ENCODE data around the gene REEP3. TPM values are rescaled to one million over a fixed set of nuclear protein-coding genes. Genes with fewer than 3 reads are reported as not detected.

REEP3 gene
- total RNA-seq, 1 experiment from 2014 or later = 51.8 TPM

DNA sequence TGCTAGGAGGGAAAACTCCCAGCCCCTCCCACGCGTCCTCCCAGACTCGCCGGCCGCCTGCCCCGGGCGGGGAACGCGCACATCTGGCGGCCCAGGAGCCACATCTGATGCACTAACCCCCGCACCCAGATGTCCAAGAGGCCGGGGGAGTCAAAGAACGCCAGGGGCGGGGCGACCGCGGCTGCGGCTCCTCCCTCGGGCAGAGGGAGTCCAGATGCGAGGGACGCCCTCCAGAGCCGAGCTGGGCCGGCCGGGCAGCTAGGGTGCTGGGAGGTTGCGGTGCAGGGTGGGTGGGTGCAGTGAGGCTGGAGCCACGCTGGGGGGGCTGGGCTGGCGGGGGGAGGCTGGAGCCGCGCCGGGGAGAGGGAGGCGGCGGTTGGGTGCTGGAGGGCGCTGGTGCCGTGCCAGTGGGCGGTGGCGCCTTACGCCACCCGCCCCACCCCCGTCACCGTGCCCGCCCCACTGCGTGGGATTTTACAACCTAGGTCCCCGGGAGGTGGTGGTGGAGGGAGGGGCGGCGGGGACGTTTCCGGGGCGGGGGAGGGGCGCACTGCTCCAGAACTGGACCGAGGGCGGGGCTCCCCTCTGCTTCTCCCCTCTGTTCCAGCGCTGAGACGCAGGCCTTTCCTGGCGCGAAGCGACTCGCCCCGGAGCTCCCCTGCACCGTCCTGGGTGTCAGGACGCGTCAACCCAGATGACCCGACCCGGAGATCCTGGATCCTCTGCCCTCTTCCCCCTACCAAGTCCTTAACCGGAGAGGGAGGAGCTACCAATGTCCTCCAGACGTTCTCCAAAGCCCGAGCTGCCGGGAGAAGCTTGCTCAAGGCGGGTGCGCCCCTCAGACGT is 109.1 kb downstream of the REEP3 start:
- peak overlapping the region; percentile 94 for H3K4me3 Mint-ChIP-seq (ENCODE audit: unreplicated experiment)
- no peaks in the 10 kb centered on the region for H3K9me3 Mint-ChIP-seq (ENCODE audit: unreplicated experiment)
- CTCF ChIA-PET = interaction anchor here (0.5 to 8.7 kb wide), 20 partner anchors 9 to 463 kb away, joined by 3 to 87 read pairs (median 4); no protein-coding TSS in a partner anchor
- DNase-seq (ENCODE audit: unreplicated experiment) = peak; percentile 93
- peaks cover 32% of the 10 kb centered on the region for H3K4me1 Mint-ChIP-seq (ENCODE audit: insufficient read depth, unreplicated experiment)
- BruUV-seq (replicated peaks) = no TSS peak
- TF ChIP-seq, protein P1, sequence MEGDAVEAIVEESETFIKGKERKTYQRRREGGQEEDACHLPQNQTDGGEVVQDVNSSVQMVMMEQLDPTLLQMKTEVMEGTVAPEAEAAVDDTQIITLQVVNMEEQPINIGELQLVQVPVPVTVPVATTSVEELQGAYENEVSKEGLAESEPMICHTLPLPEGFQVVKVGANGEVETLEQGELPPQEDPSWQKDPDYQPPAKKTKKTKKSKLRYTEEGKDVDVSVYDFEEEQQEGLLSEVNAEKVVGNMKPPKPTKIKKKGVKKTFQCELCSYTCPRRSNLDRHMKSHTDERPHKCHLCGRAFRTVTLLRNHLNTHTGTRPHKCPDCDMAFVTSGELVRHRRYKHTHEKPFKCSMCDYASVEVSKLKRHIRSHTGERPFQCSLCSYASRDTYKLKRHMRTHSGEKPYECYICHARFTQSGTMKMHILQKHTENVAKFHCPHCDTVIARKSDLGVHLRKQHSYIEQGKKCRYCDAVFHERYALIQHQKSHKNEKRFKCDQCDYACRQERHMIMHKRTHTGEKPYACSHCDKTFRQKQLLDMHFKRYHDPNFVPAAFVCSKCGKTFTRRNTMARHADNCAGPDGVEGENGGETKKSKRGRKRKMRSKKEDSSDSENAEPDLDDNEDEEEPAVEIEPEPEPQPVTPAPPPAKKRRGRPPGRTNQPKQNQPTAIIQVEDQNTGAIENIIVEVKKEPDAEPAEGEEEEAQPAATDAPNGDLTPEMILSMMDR (IDR thresholded peaks at IDR 0.05; ENCODE audit: unreplicated experiment) = no peak
- peak overlapping the region; percentile 94 for H3K27ac Mint-ChIP-seq (ENCODE audit: low read depth, unreplicated experiment)
- intact Hi-C loops (cut with micrococcal nuclease) = loop anchor here (2.0 to 10.0 kb wide), 2 partner anchors 136 to 1196 kb away; no protein-coding TSS in a partner anchor
- peaks cover 2% of the 10 kb centered on the region for H3K36me3 Mint-ChIP-seq (ENCODE audit: insufficient read depth, unreplicated experiment)
- POLR2A ChIA-PET = interaction anchor here (0.6 to 6.0 kb wide), 45 partner anchors 9 to 449 kb away, joined by 3 to 106 read pairs (median 5); partner anchors contain the start of genes JMJD1C and REEP3
- H3K27me3 Mint-ChIP-seq (ENCODE audit: insufficient read depth, unreplicated experiment) = no peaks in the 10 kb centered on the region

DNA sequence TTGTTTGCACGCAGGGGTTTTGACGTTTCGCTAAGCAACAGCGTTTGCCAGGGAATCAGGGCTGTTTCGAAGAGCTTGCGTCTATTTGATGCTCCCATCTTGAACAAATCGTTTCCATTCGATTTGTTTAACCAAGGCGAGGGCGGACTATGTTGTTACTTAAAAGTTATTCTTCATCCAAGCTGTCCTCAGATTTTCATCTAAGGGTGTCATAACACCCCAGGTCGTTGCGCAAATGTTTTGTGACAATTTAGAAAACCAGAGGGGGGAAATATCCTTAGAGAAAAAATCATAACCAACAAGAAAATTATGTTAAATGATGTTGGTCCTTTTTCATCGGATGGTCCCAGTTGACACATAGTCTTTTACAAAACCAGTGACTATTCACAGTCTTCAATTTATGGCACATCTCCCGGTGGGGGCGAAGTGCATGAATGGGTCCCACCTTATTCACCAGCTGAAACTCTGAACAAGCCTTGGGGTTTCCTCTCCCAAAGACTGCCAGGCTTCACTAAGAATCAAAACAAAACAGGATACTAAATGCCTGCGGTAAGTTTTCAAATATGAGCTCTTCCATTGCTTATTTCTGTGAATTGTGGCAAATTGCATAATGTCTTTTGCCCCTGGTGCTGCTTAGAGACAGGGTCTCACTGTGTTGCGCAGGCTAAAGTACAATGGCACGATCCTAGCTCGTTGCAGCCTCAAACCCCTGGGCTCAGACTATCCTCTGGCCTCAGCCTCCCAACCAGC is 109.9 kb downstream of the REEP3 start:
- Mint-ChIP-seq H3K4me3 (ENCODE audit: unreplicated experiment) (peak overlapping the region; percentile 94), H3K9me3 (ENCODE audit: unreplicated experiment) (no peaks in the 10 kb centered on the region), H3K4me1 (ENCODE audit: insufficient read depth, unreplicated experiment) (peaks cover 32% of the 10 kb centered on the region), H3K36me3 (ENCODE audit: insufficient read depth, unreplicated experiment) (no peaks in the 10 kb centered on the region), H3K27ac (ENCODE audit: low read depth, unreplicated experiment) (peak overlapping the region; percentile 94), H3K27me3 (ENCODE audit: insufficient read depth, unreplicated experiment) (no peaks in the 10 kb centered on the region)
- ChIA-PET CTCF (interaction anchor here (0.6 to 8.7 kb wide), 14 partner anchors 8 to 464 kb away, joined by 3 to 87 read pairs (median 5); no protein-coding TSS in a partner anchor), POLR2A (interaction anchor here (0.6 to 6.0 kb wide), 39 partner anchors 9 to 457 kb away, joined by 3 to 106 read pairs (median 4); partner anchors contain the start of genes JMJD1C and REEP3)
- TF ChIP-seq, protein P1 (IDR thresholded peaks at IDR 0.05; ENCODE audit: unreplicated experiment) = no peak
- TSS peak; percentile 38 for BruUV-seq (replicated peaks)
- DNase-seq (ENCODE audit: unreplicated experiment) = no peak
- intact Hi-C loops (cut with micrococcal nuclease) = loop anchor here (2.0 to 10.0 kb wide), 2 partner anchors 136 to 1196 kb away; no protein-coding TSS in a partner anchor

DNA sequence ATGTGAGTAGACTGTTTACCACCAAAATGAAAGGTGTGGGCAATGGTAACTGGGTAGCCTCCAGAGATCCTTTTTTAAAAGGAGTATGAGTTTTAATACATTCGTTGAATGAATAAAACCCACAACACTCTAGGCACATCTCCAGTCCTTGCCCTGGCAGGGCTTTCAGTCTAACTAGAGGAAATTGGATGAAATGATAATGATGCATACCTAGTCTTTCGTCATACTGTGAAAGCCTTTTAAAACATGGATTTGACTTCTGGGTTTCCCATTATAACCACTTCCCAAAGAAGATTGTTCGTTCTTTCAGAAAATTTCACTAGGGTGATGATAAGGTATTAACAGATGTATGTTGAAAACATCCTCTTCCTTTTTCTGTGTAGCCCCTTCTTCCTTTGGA is 110.8 kb downstream of the REEP3 start:
- Mint-ChIP-seq H3K4me1 (ENCODE audit: insufficient read depth, unreplicated experiment) (peaks cover 32% of the 10 kb centered on the region), H3K27me3 (ENCODE audit: insufficient read depth, unreplicated experiment) (no peaks in the 10 kb centered on the region), H3K36me3 (ENCODE audit: insufficient read depth, unreplicated experiment) (no peaks in the 10 kb centered on the region), H3K27ac (ENCODE audit: low read depth, unreplicated experiment) (no peak overlapping the region), H3K4me3 (ENCODE audit: unreplicated experiment) (no peak overlapping the region), H3K9me3 (ENCODE audit: unreplicated experiment) (no peaks in the 10 kb centered on the region)
- intact Hi-C loops (cut with micrococcal nuclease) = loop anchor here (2.0 to 10.0 kb wide), 2 partner anchors 135 to 1197 kb away; no protein-coding TSS in a partner anchor
- DNase-seq (ENCODE audit: unreplicated experiment) = peak; percentile 25
- ChIA-PET CTCF (interaction anchor here (0.7 to 8.7 kb wide), 6 partner anchors 64 to 465 kb away, joined by 3 to 87 read pairs (median 10); no protein-coding TSS in a partner anchor), POLR2A (interaction anchor here (1.0 to 6.0 kb wide), 10 partner anchors 9 to 458 kb away, joined by 3 to 106 read pairs (median 12); partner anchors contain the start of genes JMJD1C and REEP3)
- TF ChIP-seq, protein P1 (IDR thresholded peaks at IDR 0.05; ENCODE audit: unreplicated experiment) = no peak
- no TSS peak for BruUV-seq (replicated peaks)
